ENCODE data around the gene GAS7.

Gene GAS7

DNA sequence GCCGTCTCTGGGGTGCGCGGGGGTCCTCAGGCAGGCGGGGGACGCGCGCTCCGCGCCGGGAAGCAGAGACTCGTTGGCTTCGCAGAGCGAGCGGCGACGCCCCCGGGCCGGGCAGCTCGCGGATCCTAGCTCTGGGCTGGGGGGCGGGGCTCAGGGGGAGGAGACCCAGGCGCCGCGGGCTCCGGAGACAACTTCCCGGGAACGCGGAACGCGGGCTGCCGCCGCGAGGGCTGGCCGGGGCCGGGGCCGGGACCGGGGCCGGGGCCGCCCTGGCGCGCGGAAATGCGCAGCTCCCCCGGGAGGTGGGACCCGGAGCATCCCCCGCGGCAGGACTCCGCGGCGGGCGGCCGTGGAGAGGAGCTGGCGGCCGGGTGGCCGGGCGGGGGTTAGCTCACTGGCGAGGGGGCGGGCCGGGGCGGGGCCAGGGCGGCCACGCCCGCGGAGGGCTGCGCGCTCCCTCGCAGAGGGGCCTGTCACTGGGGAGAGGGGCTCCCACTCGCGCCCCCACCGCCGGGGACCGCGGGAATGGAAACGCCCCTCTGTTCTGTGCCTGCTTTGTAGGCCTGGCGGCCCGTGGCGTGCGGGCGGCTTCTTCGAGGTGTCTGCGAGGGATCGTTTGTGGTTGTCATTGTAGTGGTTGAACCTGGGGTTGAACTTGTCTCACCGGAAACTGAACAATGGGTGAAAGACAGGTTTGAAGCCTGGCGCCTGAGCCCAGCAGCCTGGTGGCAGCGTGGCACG is at the start of gene GAS7:
GAS7 (minus strand) TSS at position 98 of the 741 bp plus-strand sequence.
- TF ChIP-seq, protein P1, sequence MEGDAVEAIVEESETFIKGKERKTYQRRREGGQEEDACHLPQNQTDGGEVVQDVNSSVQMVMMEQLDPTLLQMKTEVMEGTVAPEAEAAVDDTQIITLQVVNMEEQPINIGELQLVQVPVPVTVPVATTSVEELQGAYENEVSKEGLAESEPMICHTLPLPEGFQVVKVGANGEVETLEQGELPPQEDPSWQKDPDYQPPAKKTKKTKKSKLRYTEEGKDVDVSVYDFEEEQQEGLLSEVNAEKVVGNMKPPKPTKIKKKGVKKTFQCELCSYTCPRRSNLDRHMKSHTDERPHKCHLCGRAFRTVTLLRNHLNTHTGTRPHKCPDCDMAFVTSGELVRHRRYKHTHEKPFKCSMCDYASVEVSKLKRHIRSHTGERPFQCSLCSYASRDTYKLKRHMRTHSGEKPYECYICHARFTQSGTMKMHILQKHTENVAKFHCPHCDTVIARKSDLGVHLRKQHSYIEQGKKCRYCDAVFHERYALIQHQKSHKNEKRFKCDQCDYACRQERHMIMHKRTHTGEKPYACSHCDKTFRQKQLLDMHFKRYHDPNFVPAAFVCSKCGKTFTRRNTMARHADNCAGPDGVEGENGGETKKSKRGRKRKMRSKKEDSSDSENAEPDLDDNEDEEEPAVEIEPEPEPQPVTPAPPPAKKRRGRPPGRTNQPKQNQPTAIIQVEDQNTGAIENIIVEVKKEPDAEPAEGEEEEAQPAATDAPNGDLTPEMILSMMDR (IDR thresholded peaks at IDR 0.05) = no peak

DNA sequence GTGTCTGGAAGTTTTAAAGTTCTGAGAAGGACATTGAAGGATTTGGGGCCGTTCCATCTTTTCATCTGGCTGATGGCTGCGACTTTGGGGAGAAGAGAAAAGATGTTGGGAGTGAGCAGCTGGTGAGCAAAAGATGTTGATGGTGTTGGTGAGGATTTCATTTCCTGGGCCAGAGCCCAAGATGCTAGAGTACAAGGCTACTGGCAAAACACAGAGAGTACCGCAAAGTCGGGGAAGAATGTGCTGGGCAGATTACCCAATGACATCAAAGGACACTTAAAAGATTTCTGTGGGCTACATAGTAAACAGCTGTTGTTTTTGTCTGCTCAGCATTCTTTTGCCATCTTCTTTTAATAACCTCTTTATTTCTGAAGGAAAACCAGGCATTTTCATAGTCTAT is 49.4 kb upstream of the GAS7 start:
- TF ChIP-seq, protein P1 (IDR thresholded peaks at IDR 0.05) = no peak

DNA sequence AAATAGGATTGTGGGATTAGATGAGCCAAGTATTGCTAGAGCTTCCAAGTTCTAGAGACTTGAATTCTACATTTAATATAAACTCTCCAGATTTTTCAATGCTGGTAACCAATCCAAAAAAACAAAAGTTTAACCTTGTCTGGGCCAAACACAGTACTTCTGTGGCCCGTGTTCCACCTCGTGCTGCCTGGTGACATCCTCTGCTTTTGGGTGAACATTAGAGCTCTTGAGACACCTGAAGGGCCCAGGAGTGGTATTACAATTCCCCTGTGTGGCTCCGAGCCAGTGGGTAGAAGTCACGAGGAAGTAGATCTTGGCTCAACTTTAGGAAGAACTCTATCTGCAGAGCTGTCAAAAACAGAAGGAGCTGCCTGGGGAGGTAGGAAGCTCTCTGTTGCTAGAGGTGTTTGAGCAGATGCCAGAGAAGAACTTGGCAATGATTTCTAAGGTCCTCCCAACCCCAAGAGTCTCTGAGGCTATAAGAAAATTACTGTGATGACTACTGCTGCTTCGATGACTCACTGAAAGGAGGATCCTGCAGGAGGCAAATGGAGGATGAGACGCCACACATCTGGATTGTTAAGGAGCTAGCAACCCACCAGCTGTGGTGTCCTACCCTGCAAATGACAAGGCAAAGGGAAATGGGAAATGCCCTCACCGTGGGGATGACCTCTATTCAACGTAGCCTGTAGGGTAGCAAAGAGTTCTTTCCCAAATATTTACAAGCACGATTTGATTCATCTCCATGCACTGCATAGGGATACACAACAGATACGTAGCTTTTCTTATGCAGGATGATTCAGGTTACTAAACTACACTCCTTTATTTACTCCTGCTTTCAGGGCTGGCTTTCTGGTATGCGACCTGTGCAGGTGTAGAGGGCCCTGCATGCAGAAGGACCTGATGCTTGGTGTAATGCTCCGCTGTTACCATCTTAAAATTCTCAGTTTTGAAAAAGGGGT is 45.8 kb upstream of the GAS7 start:
- TF ChIP-seq, protein P1 (IDR thresholded peaks at IDR 0.05) = no peak

DNA sequence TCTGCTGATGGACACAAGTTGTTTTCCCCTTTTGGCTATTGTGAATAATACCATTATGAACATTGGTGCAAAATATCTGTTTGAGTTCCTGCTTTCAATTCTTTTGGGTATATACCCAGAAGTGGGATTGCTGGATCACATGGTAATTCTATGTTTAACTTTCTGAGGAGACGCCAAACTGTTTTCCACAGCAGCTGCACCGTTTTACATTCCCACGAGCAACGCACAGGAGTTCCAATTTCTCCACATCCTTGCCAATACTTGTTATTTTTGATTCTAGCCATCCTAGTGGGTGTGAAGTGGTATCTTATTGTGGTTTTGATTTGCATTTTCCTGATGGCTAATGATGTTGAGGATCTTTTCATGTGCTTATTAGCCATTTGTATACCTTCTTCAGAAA is 43.4 kb upstream of the GAS7 start:
- TF ChIP-seq, protein P1 (IDR thresholded peaks at IDR 0.05) = no peak

DNA sequence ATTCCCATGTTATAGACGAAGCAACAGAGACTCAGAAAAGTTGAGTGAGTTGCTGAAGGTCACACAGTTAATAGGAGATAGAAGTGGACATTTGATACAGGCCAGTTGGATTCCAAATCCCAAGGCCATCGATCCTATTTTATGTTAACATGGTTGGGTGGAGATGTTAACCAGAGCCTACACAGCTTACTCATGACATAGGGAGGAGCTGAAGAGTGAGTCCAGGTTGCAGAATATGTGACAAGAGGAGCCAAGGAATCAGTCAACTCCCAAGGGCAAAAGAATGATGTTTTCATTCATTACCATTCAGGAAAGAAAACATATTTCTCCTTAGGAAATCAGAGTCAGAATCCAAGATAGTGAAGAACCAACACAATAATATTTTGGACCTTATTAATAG is 40.3 kb upstream of the GAS7 start:
- TF ChIP-seq, protein P1 (IDR thresholded peaks at IDR 0.05) = no peak

DNA sequence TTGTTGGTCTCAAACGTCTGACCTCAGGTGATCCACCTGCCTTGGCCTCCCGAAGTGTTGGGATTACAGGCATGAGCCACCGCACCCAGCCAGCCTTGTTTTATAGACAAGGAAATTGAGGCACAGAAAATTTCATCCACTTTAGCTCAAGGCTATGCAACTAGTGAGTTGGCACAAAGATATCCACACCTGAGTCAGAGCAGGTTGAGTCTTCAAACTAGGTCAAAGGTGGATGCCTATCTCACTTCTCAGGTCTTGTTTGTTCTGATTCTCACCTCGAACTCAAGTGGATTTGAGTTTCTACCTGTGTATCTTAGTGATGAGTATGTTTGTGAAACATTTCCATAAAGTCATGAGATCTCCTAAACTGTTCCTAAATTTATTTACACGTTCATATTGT is 35.6 kb upstream of the GAS7 start:
- TF ChIP-seq, protein P1 (IDR thresholded peaks at IDR 0.05) = no peak

DNA sequence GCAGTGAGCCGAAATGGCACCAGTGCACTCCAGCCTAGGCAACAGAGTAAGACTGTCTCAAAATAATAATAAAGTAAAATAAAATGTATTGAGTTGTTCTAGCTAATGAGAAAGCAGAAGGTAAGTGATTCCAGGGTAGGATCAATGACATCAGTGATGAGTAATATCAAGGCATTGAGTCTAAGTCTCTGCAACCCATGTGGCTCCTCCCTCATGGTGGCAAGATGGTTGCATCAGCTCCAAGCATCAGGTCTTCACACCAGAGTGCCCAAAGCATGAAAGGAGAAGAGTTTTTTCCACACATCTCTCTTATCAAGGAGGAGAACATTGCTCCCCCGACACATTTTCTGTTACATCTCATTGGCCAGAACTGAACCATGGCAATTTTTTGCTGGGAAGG is 34.8 kb upstream of the GAS7 start:
- TF ChIP-seq, protein P1 (IDR thresholded peaks at IDR 0.05) = no peak
